Esophagus muscularis mucosa (tissue), 3 donors: ENCODE results near the gene DDIT3.

Experiments
- CTCF ChIP-seq, 3 experiments: fragments of 200-600 bp in 2 of 3; fragments of 450-650 bp in 1 of 3; sonication (generic) in 2 of 3; IDR thresholded peaks; one replicate each; pipeline ENCODE4 v1.5.1; 2017 to 2019; ENCODE audit warnings: antibody characterized with exemption in 3 of 3, mild to moderate bottlenecking in 2 of 3, moderate library complexity in 1 of 3
- POLR2A ChIP-seq: fragments of 450-650 bp; IDR thresholded peaks from one replicate; pipeline ENCODE4 v1.6.1; 2017; ENCODE audit warnings: antibody characterized with exemption, moderate library complexity, mild to moderate bottlenecking, low read depth
- POLR2AphosphoS5 ChIP-seq, 2 donors: sonication (generic); formaldehyde crosslinking; IDR thresholded peaks; one replicate each; pipeline ENCODE4 v1.6.1; 2017; ENCODE audit warnings: antibody characterized with exemption in 2 of 2

- TF ChIP-seq CTCF (IDR thresholded peaks at IDR 0.05) = no peak
- no peak for TF ChIP-seq POLR2A
- TF ChIP-seq POLR2AphosphoS5 (IDR thresholded peaks at IDR 0.05) = no peak
Observed at GRCh38 chr12:57513266-57513665, 7.0 kb downstream of the DDIT3 start.
